Measurements from ENCODE around the gene FADS2. TPM values are rescaled to one million over a fixed set of nuclear protein-coding genes. Genes with fewer than 3 reads are reported as not detected.

Gene FADS2
- total and polyA plus RNA-seq, 2 of the 13 experiments (the other 11 are each of a cell fraction or from before 2014, with no cell fraction given), result 90.1 to 124 TPM

DNA sequence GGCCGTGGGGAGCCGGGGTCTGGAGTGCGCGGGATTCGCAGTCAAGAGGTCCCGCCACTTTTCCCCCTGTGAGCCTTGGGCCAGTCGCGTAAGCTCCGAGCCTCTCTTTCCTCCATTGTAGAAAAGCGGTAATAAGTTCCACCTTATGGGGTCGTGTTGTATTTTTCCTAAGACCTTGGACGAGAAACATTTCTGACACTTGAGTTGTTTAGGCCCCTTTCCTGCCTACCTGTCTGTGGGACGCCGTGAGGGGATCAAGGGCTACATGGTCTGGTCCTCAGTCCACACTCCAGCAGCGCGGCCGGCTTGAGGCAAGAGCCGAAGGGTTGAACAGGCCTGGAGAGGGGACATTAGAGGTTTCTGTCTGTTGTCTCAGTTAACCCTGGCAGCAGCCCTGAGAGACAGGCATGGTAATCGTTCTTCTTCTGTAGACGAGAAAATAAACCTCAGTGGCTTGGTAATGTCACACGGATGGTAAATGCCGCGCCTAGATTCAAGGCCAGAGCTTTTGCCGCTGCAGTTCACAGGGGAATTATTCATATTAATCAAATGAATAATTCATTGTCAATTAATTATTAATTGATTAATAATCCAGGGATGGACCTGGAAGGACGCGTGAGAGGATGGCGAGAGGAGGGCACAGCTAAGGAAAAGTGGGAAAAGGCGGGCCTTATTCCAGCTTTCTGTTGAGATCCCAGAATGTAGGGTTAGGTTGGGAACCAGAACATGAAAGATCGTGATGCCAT lies 34.8 kb upstream of the FADS2 start (continued):
- TF ChIP-seq, protein P1, sequence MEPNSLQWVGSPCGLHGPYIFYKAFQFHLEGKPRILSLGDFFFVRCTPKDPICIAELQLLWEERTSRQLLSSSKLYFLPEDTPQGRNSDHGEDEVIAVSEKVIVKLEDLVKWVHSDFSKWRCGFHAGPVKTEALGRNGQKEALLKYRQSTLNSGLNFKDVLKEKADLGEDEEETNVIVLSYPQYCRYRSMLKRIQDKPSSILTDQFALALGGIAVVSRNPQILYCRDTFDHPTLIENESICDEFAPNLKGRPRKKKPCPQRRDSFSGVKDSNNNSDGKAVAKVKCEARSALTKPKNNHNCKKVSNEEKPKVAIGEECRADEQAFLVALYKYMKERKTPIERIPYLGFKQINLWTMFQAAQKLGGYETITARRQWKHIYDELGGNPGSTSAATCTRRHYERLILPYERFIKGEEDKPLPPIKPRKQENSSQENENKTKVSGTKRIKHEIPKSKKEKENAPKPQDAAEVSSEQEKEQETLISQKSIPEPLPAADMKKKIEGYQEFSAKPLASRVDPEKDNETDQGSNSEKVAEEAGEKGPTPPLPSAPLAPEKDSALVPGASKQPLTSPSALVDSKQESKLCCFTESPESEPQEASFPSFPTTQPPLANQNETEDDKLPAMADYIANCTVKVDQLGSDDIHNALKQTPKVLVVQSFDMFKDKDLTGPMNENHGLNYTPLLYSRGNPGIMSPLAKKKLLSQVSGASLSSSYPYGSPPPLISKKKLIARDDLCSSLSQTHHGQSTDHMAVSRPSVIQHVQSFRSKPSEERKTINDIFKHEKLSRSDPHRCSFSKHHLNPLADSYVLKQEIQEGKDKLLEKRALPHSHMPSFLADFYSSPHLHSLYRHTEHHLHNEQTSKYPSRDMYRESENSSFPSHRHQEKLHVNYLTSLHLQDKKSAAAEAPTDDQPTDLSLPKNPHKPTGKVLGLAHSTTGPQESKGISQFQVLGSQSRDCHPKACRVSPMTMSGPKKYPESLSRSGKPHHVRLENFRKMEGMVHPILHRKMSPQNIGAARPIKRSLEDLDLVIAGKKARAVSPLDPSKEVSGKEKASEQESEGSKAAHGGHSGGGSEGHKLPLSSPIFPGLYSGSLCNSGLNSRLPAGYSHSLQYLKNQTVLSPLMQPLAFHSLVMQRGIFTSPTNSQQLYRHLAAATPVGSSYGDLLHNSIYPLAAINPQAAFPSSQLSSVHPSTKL (CRISPR knock-in tag; IDR thresholded peaks at IDR 0.05), result no peak
- TF ChIP-seq ZFP1 (CRISPR knock-in tag; IDR thresholded peaks at IDR 0.05) (no peak), HIVEP1 (CRISPR knock-in tag; IDR thresholded peaks at IDR 0.05) (0 out of 2 replicates have a peak, but pooled peaks have one; percentile 2), YEATS4 (CRISPR knock-in tag; IDR thresholded peaks at IDR 0.05; ENCODE audit: borderline replicate concordance) (peak; percentile 50; the same call in 1 of the 2 replicates), ZFP90 (CRISPR knock-in tag; IDR thresholded peaks at IDR 0.05; ENCODE audit: borderline replicate concordance) (no peak), ZNF879 (CRISPR knock-in tag; IDR thresholded peaks at IDR 0.05) (no peak), EED (CRISPR knock-in tag; IDR thresholded peaks at IDR 0.05) (no peak), ZNF530 (CRISPR knock-in tag; IDR thresholded peaks at IDR 0.05; ENCODE audit: low read depth) (no peak), RXRA (CRISPR knock-in tag; IDR thresholded peaks at IDR 0.05) (no peak), MAF1 (CRISPR knock-in tag; IDR thresholded peaks at IDR 0.05; ENCODE audit: borderline replicate concordance) (0 out of 2 replicates have a peak, but pooled peaks have one; percentile 13), SAFB2 (CRISPR knock-in tag; IDR thresholded peaks at IDR 0.05; ENCODE audit: borderline replicate concordance, low read depth) (no peak), DMAP1 (CRISPR knock-in tag; IDR thresholded peaks at IDR 0.05) (no peak), CREB1 (IDR thresholded peaks at IDR 0.05) (no peak), CREB1 (CRISPR knock-in tag; IDR thresholded peaks at IDR 0.05) (no peak), ZSCAN22 (CRISPR knock-in tag; IDR thresholded peaks at IDR 0.05) (0 out of 2 replicates have a peak, but pooled peaks have one; percentile 5)
- TF ChIP-seq, protein P2, sequence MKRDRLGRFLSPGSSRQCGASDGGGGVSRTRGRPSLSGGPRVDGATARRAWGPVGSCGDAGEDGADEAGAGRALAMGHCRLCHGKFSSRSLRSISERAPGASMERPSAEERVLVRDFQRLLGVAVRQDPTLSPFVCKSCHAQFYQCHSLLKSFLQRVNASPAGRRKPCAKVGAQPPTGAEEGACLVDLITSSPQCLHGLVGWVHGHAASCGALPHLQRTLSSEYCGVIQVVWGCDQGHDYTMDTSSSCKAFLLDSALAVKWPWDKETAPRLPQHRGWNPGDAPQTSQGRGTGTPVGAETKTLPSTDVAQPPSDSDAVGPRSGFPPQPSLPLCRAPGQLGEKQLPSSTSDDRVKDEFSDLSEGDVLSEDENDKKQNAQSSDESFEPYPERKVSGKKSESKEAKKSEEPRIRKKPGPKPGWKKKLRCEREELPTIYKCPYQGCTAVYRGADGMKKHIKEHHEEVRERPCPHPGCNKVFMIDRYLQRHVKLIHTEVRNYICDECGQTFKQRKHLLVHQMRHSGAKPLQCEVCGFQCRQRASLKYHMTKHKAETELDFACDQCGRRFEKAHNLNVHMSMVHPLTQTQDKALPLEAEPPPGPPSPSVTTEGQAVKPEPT (CRISPR knock-in tag; IDR thresholded peaks at IDR 0.05; ENCODE audit: low read depth), result 0 out of 2 replicates have a peak, but pooled peaks have one; percentile 4
- TF ChIP-seq, protein P3, sequence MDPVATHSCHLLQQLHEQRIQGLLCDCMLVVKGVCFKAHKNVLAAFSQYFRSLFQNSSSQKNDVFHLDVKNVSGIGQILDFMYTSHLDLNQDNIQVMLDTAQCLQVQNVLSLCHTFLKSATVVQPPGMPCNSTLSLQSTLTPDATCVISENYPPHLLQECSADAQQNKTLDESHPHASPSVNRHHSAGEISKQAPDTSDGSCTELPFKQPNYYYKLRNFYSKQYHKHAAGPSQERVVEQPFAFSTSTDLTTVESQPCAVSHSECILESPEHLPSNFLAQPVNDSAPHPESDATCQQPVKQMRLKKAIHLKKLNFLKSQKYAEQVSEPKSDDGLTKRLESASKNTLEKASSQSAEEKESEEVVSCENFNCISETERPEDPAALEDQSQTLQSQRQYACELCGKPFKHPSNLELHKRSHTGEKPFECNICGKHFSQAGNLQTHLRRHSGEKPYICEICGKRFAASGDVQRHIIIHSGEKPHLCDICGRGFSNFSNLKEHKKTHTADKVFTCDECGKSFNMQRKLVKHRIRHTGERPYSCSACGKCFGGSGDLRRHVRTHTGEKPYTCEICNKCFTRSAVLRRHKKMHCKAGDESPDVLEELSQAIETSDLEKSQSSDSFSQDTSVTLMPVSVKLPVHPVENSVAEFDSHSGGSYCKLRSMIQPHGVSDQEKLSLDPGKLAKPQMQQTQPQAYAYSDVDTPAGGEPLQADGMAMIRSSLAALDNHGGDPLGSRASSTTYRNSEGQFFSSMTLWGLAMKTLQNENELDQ (CRISPR knock-in tag; IDR thresholded peaks at IDR 0.05; ENCODE audit: borderline replicate concordance), result no peak
- TF ChIP-seq, protein P4, sequence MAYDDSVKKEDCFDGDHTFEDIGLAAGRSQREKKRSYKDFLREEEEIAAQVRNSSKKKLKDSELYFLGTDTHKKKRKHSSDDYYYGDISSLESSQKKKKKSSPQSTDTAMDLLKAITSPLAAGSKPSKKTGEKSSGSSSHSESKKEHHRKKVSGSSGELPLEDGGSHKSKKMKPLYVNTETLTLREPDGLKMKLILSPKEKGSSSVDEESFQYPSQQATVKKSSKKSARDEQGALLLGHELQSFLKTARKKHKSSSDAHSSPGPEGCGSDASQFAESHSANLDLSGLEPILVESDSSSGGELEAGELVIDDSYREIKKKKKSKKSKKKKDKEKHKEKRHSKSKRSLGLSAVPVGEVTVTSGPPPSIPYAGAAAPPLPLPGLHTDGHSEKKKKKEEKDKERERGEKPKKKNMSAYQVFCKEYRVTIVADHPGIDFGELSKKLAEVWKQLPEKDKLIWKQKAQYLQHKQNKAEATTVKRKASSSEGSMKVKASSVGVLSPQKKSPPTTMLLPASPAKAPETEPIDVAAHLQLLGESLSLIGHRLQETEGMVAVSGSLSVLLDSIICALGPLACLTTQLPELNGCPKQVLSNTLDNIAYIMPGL (CRISPR knock-in tag; IDR thresholded peaks at IDR 0.05; ENCODE audit: borderline replicate concordance in 1 of 2, low read depth in 1 of 2), result no peak
- TF ChIP-seq, protein P5, sequence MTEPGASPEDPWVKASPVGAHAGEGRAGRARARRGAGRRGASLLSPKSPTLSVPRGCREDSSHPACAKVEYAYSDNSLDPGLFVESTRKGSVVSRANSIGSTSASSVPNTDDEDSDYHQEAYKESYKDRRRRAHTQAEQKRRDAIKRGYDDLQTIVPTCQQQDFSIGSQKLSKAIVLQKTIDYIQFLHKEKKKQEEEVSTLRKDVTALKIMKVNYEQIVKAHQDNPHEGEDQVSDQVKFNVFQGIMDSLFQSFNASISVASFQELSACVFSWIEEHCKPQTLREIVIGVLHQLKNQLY (CRISPR knock-in tag; IDR thresholded peaks at IDR 0.05), result no peak

Measured in HepG2 (cell line).